Endothelial cell of umbilical vein (primary cell): ENCODE measurements around the gene KRT23. TPM values are rescaled to one million over a fixed set of nuclear protein-coding genes. Genes with fewer than 3 reads are reported as not detected.

Experiments used
- BruUV-seq: library from RNA; stranded (reverse); fragments of 400-500 nt; replicated peaks from 2 replicates; lab custom pipeline; 2021; lab: Mats Ljungman, UMichigan
- CTCF ChIA-PET: fragments of 300-600, 350-600 bp; sonication (Branson Sonifier 250); formaldehyde crosslinking; loops from one replicate; lab custom pipeline; 2021; ENCODE audit warnings: antibody characterized with exemption, inconsistent platforms; lab: Charles Lee
- POLR2A ChIA-PET: fragments of 300-600, 350-600 bp; sonication (Branson Sonifier 250); formaldehyde crosslinking; loops from one replicate; lab custom pipeline; 2021; ENCODE audit warnings: antibody characterized with exemption, inconsistent platforms; lab: Charles Lee
- DNase-seq: peaks from one replicate; pipeline ENCODE4 v3.0.0-alpha.2; 2011; ENCODE audit warnings: low read depth, low spot score
- FAIRE-seq: peaks from 2 replicates; lab custom pipeline; 2011; peaks lifted over from hg19 to GRCh38; lab: Jason Lieb, UNC
- H2AFZ ChIP-seq: 2 replicates; pipeline ENCODE4 v1.6.0; 2012; ENCODE audit warnings: low read depth, low read length, control low read depth, inconsistent platforms
- H3K27ac ChIP-seq: 2 replicates; pipeline ENCODE4 v1.5.1; 2011; ENCODE audit warnings: low read depth, mild to moderate bottlenecking, control low read depth, low read length, moderate library complexity; ENCODE audit not compliant: insufficient read depth
- H3K27me3 ChIP-seq, 2 experiments: 2 replicates each; pipeline versions ENCODE4 v1.6.0 to v1.6.1; 2011; ENCODE audit warnings: low read length in 2 of 2, mixed read lengths in 1 of 2; ENCODE audit not compliant: control insufficient read depth in 2 of 2, insufficient read depth in 2 of 2
- H3K36me3 ChIP-seq, 2 experiments: 2 replicates in 1 of 2; 3 replicates in 1 of 2; pipeline ENCODE4 v1.5.1; 2011; ENCODE audit warnings: low read length in 2 of 2, mild to moderate bottlenecking in 1 of 2, moderate library complexity in 1 of 2; ENCODE audit not compliant: control insufficient read depth in 2 of 2, insufficient read depth in 2 of 2; ENCODE audit errors: extremely low read depth in 1 of 2
- H3K4me1 ChIP-seq: 3 replicates; pipeline ENCODE4 v1.5.1; 2011; ENCODE audit warnings: mild to moderate bottlenecking, low read length; ENCODE audit not compliant: control insufficient read depth, insufficient read depth; ENCODE audit errors: extremely low read depth
- H3K4me2 ChIP-seq: 2 replicates; pipeline ENCODE4 v1.6.1; 2011; ENCODE audit warnings: low read length, control low read depth, mixed read lengths; ENCODE audit not compliant: insufficient read depth
- H3K4me3 ChIP-seq, 3 experiments: fragments of 200-600 bp in 1 of 3; sonication (generic), shearing (Covaris generic) in 1 of 3; replicated peaks in 1 of 3; 2 replicates each; pipeline ENCODE4 v1.5.1; 2011 to 2016; ENCODE audit warnings: control low read depth in 3 of 3, low read length in 3 of 3, mild to moderate bottlenecking in 2 of 3, inconsistent platforms in 1 of 3, low read depth in 1 of 3, moderate library complexity in 1 of 3; ENCODE audit not compliant: insufficient read depth in 1 of 3
- H3K79me2 ChIP-seq: 2 replicates; pipeline ENCODE4 v1.6.0; 2012; ENCODE audit warnings: low read length, inconsistent platforms; ENCODE audit not compliant: control insufficient read depth, insufficient read depth
- H3K9ac ChIP-seq: replicated peaks from 2 replicates; pipeline ENCODE3; 2011; ENCODE audit warnings: low read length, control low read depth; ENCODE audit not compliant: insufficient read depth; ENCODE audit errors: extremely low read depth
- H3K9me1 ChIP-seq: replicated peaks from 3 replicates; pipeline ENCODE4 v1.6.0; 2011; ENCODE audit warnings: mild to moderate bottlenecking, low read length; ENCODE audit not compliant: control insufficient read depth, insufficient read depth; ENCODE audit errors: extremely low read depth
- H3K9me3 ChIP-seq: replicated peaks from 2 replicates; pipeline ENCODE4 v1.5.1; 2012; ENCODE audit warnings: low read length, inconsistent platforms; ENCODE audit not compliant: control insufficient read depth, insufficient read depth
- H4K20me1 ChIP-seq: replicated peaks from 2 replicates; pipeline ENCODE3; 2011; ENCODE audit warnings: mild to moderate bottlenecking, low read length; ENCODE audit not compliant: control insufficient read depth, insufficient read depth; ENCODE audit errors: extremely low read depth
- CTCF ChIP-seq, 2 donors: IDR thresholded peaks; 1 replicate in 1 of 2; 2 replicates in 1 of 2; pipeline ENCODE4 v1.5.1; 2011; ENCODE audit warnings: low read length in 2 of 2, mild to moderate bottlenecking in 2 of 2, moderate library complexity in 2 of 2, control low read depth in 1 of 2, inconsistent platforms in 1 of 2, low read depth in 1 of 2; ENCODE audit not compliant: insufficient read depth in 1 of 2; ENCODE audit errors: extremely low read depth in 1 of 2
- EZH2 ChIP-seq: IDR thresholded peaks from 2 replicates; pipeline ENCODE4 v1.6.1; 2012; ENCODE audit warnings: borderline replicate concordance, low read depth, mild to moderate bottlenecking, moderate library complexity, low read length, inconsistent platforms; ENCODE audit not compliant: severe bottlenecking
- FOS ChIP-seq: IDR thresholded peaks from 2 replicates; pipeline ENCODE4 v1.6.1; 2011; ENCODE audit warnings: mild to moderate bottlenecking, low read length, moderate library complexity, borderline replicate concordance; ENCODE audit not compliant: insufficient read depth
- GATA2 ChIP-seq: IDR thresholded peaks from 2 replicates; pipeline ENCODE4 v1.7.0; 2011; ENCODE audit warnings: low read depth, mild to moderate bottlenecking, moderate library complexity, mixed read lengths, low read length; ENCODE audit not compliant: insufficient read length, insufficient read depth
- JUN ChIP-seq: IDR thresholded peaks from 2 replicates; pipeline ENCODE4 v1.6.1; 2011; ENCODE audit warnings: borderline replicate concordance, low read depth; ENCODE audit not compliant: insufficient read length, insufficient read depth
- MAX ChIP-seq: IDR thresholded peaks from 2 replicates; pipeline ENCODE4 v1.6.1; 2011; ENCODE audit not compliant: insufficient read depth, insufficient read length
- MYC ChIP-seq: IDR thresholded peaks from one replicate; pipeline ENCODE4 v1.6.1; 2011; ENCODE audit warnings: mild to moderate bottlenecking, low read depth, low read length
- POLR2A ChIP-seq: IDR thresholded peaks from 2 replicates; pipeline ENCODE4 v1.6.1; 2012; ENCODE audit warnings: low read depth, mild to moderate bottlenecking, control low read depth, low read length
- POLR2AphosphoS5 ChIP-seq: IDR thresholded peaks from 2 replicates; pipeline ENCODE4 v1.6.1; 2012; ENCODE audit warnings: low read depth, mild to moderate bottlenecking, control low read depth, low read length, moderate library complexity; ENCODE audit not compliant: insufficient read depth
- dilution Hi-C: fragments of 300-500 bp; cut with MboI; formaldehyde crosslinking; loops from one replicate; pipeline ENCODE4 v1.15.0; 2019; ENCODE audit warnings: low sequenced_read_pairs; ENCODE audit not compliant: extremely low pct_ligation_motif_present
- intact Hi-C: fragments of 100-400 bp; cut with micrococcal nuclease; formaldehyde crosslinking; loops from one replicate; pipeline ENCODE4 v1.10.0; 2022
- polyA plus RNA-seq, 4 experiments: library from polyadenylated mRNA; depleted of rRNA in 3 of 4; stranded (reverse) in 3 of 4; unstranded in 1 of 4; fragments of >200 nt; gene quantifications; 2 replicates each; pipeline versions ENCODE4 v1.2.1 to v1.2.3, GENCODE V29; 2011 to 2012; ENCODE audit warnings: missing spikeins in 1 of 4
- total RNA-seq: library from RNA; stranded (reverse); gene quantifications from 2 replicates; pipeline ENCODE4 v1.2.3, GENCODE V29; 2021

KRT23 gene
- total and polyA plus RNA-seq, 2 donors (not counting 3 experiments of a cell fraction or from before 2014, with no cell fraction given) = not detected

GRCh38 chr17:40940266-40940665 is 2.8 kb upstream of the KRT23 start:
- no peak overlapping the region for H3K4me2 ChIP-seq
- H3K9ac ChIP-seq = no peak overlapping the region
- no peaks in the 10 kb centered on the region for H4K20me1 ChIP-seq
- H3K9me3 ChIP-seq = no peaks in the 10 kb centered on the region
- intact Hi-C loops = no loop called here
- H3K4me1 ChIP-seq = no peaks in the 10 kb centered on the region
- no peak overlapping the region for H3K27ac ChIP-seq
- dilution Hi-C loops = no loop called here
- ChIA-PET POLR2A (no interaction called here), CTCF (interaction anchor here (1.2 kb wide), 1 partner anchor 9 kb away, joined by 3 read pairs; no protein-coding TSS in a partner anchor)
- H3K4me3 ChIP-seq = no peak overlapping the region
- no peak overlapping the region for H2AFZ ChIP-seq
- FAIRE-seq (no peak), DNase-seq (no peak)
- BruUV-seq = no TSS peak
- H3K79me2 ChIP-seq = no peaks in the 10 kb centered on the region
- H3K27me3 ChIP-seq = peaks cover 2% of the 10 kb centered on the region in 2 experiments
- no peaks in the 10 kb centered on the region for H3K9me1 ChIP-seq
- TF ChIP-seq GATA2 (no peak), EZH2 (no peak), MAX (no peak), JUN (no peak), POLR2A (no peak), MYC (no peak), CTCF (IDR thresholded peaks at IDR 0.05; ENCODE audit: extremely low read depth in 1 of 2, insufficient read depth in 1 of 2, low read depth in 1 of 2, low read length in 2 of 2) (no peak), FOS (no peak), POLR2AphosphoS5 (no peak)
- H3K36me3 ChIP-seq = no peaks in the 10 kb centered on the region
